GM15510 (cell line): ENCODE measurements around the gene SEL1L2.

Experiments
- POLR2A ChIP-seq: IDR thresholded peaks from 3 replicates; pipeline ENCODE4 v1.6.1; 2011; ENCODE audit warnings: borderline replicate concordance; ENCODE audit not compliant: insufficient read length; ENCODE audit errors: extremely low read depth

SEL1L2 gene

GRCh38 chr20:13821876-13822275 lies 168.5 kb downstream of the SEL1L2 start:
- no peak for TF ChIP-seq POLR2A

- TF ChIP-seq POLR2A, result no peak
Observed at GRCh38 chr20:13819885-13820645, 170.3 kb downstream of the SEL1L2 start.

GRCh38 chr20:13817342-13817741 lies 173.1 kb downstream of the SEL1L2 start:
- TF ChIP-seq POLR2A, result no peak

- TF ChIP-seq POLR2A, result no peak
Observed at GRCh38 chr20:13816757-13817156, 173.7 kb downstream of the SEL1L2 start.

- no peak for TF ChIP-seq POLR2A
Observed at GRCh38 chr20:13814672-13815071, 175.7 kb downstream of the SEL1L2 start.

- no peak for TF ChIP-seq POLR2A
Observed at GRCh38 chr20:13813910-13814309, 176.5 kb downstream of the SEL1L2 start.

GRCh38 chr20:13810446-13810845 lies 180.0 kb downstream of the SEL1L2 start:
- TF ChIP-seq POLR2A, result no peak

GRCh38 chr20:13809855-13810254 lies 180.6 kb downstream of the SEL1L2 start:
- TF ChIP-seq POLR2A, result no peak

- no peak for TF ChIP-seq POLR2A
Observed at GRCh38 chr20:13809373-13809772, 181.0 kb downstream of the SEL1L2 start.

- TF ChIP-seq POLR2A, result no peak
Observed at GRCh38 chr20:13800728-13801134, 189.7 kb downstream of the SEL1L2 start.

- no peak for TF ChIP-seq POLR2A
Observed at GRCh38 chr20:13799974-13800373, 190.4 kb downstream of the SEL1L2 start.
